GM12878 (cell line): ENCODE measurements around the gene MAP1LC3B. TPM values are rescaled to one million over a fixed set of nuclear protein-coding genes. Genes with fewer than 3 reads are reported as not detected.

Source experiments
- ATAC-seq: fragments of 200-7000 bp; cut with Tn5 transposase; 3 replicates; pipeline ENCODE4 v1.9.1; 2020; ENCODE audit warnings: mild to moderate bottlenecking, moderate library complexity
- BruUV-seq: library from RNA; stranded (reverse); fragments of 400-500 nt; replicated peaks from 2 replicates; lab custom pipeline; 2021; lab: Mats Ljungman, UMichigan
- CTCF ChIA-PET: fragments of 300-600 bp; sonication (Branson Sonifier 250); formaldehyde crosslinking; extraction: SDS; loops from one replicate; lab custom pipeline; 2021; ENCODE audit warnings: inconsistent platforms; lab: Yijun Ruan, JAX
- POLR2A ChIA-PET: fragments of 350-600 bp; formaldehyde crosslinking; extraction: SDS; loops from one replicate; lab custom pipeline; 2021; ENCODE audit warnings: inconsistent platforms; lab: Charles Lee
- RAD21 ChIA-PET: fragments of 300-600 bp; sonication (Branson Sonifier 250); formaldehyde crosslinking; loops from one replicate; lab custom pipeline; 2023; ENCODE audit warnings: antibody characterized with exemption; ENCODE audit not compliant: unreplicated experiment; lab: Charles Lee
- SMC1A ChIA-PET: fragments of 300-600 bp; sonication (Branson Sonifier 250); formaldehyde crosslinking; loops from one replicate; lab custom pipeline; 2023; ENCODE audit not compliant: unreplicated experiment, uncharacterized antibody; lab: Charles Lee
- DNase-seq: peaks from one replicate; pipeline ENCODE4 v3.0.0-alpha.2; 2011; ENCODE audit warnings: low read depth, low spot score
- FAIRE-seq: peaks from 3 replicates; lab custom pipeline; 2011; peaks lifted over from hg19 to GRCh38; lab: Jason Lieb, UNC
- H2AFZ ChIP-seq: 2 replicates; pipeline ENCODE4 v1.6.0; 2011; ENCODE audit warnings: low read depth, low read length, control low read depth; ENCODE audit not compliant: control insufficient read depth
- H3K27ac ChIP-seq: 2 replicates; pipeline ENCODE4 v1.5.1; 2011; ENCODE audit warnings: control low read depth; ENCODE audit not compliant: control insufficient read depth, insufficient read depth
- H3K27me3 ChIP-seq, 2 experiments: replicated peaks in 1 of 2; 2 replicates each; pipeline versions ENCODE4 v1.6.0 to v1.6.1; 2011; ENCODE audit warnings: low read length in 1 of 2; ENCODE audit not compliant: control insufficient read depth in 2 of 2, insufficient read depth in 2 of 2
- H3K36me3 ChIP-seq, 2 experiments: 2 replicates each; pipeline ENCODE4 v1.5.1; 2011; ENCODE audit warnings: low read length in 1 of 2; ENCODE audit not compliant: control insufficient read depth in 2 of 2, insufficient read depth in 2 of 2
- H3K4me1 ChIP-seq: 2 replicates; pipeline ENCODE4 v1.6.1; 2011; ENCODE audit warnings: mild to moderate bottlenecking, low read length, moderate library complexity, mixed read lengths; ENCODE audit not compliant: control insufficient read depth, insufficient read depth
- H3K4me2 ChIP-seq: 2 replicates; pipeline ENCODE4 v1.6.0; 2011; ENCODE audit warnings: control low read depth; ENCODE audit not compliant: control insufficient read depth, insufficient read depth
- H3K4me3 ChIP-seq: fragments of 200-600 bp; sonication (generic); 2 replicates; pipeline ENCODE4 v1.5.1; 2016
- H3K79me2 ChIP-seq: 2 replicates; pipeline ENCODE4 v1.6.0; 2011; ENCODE audit warnings: low read length; ENCODE audit not compliant: control insufficient read depth, insufficient read depth
- H3K9ac ChIP-seq: 2 replicates; pipeline ENCODE4 v1.8.0; 2011; ENCODE audit warnings: low read length, control low read depth, mixed read lengths; ENCODE audit not compliant: control insufficient read depth, insufficient read depth
- H3K9me3 ChIP-seq: replicated peaks from 3 replicates; pipeline ENCODE4 v1.5.1; 2011; ENCODE audit warnings: mild to moderate bottlenecking, low read length; ENCODE audit not compliant: control insufficient read depth, insufficient read depth
- H4K20me1 ChIP-seq: 2 replicates; pipeline ENCODE4 v1.6.0; 2011; ENCODE audit not compliant: control insufficient read depth, insufficient read depth
- ASH2L ChIP-seq: fragments of 300-600, 200-600 bp; sonication (generic); IDR thresholded peaks from 2 replicates; pipeline ENCODE4 v1.6.1; 2017; ENCODE audit warnings: low read depth, mild to moderate bottlenecking, borderline replicate concordance
- LARP7 ChIP-seq: fragments of 450-650 bp; IDR thresholded peaks from 2 replicates; pipeline ENCODE4 v1.6.1; 2017; ENCODE audit warnings: mild to moderate bottlenecking
- MYC ChIP-seq: IDR thresholded peaks from 2 replicates; pipeline ENCODE4 v1.6.1; 2011; ENCODE audit warnings: mild to moderate bottlenecking, low read length, moderate library complexity, inconsistent platforms; ENCODE audit not compliant: insufficient read depth, insufficient replicate concordance, insufficient read length, severe bottlenecking
- NFYB ChIP-seq: IDR thresholded peaks from 2 replicates; pipeline ENCODE4 v1.6.1; 2011; ENCODE audit warnings: low read depth, mild to moderate bottlenecking, low read length, improper control_type of control experiment, moderate library complexity; ENCODE audit not compliant: insufficient read depth
- PBX3 ChIP-seq: IDR thresholded peaks from 2 replicates; pipeline ENCODE4 v1.6.1; 2011; ENCODE audit warnings: mild to moderate bottlenecking, low read depth, low read length, moderate library complexity; ENCODE audit not compliant: insufficient replicate concordance
- RAD51 ChIP-seq: fragments of 450-650 bp; IDR thresholded peaks from 2 replicates; pipeline ENCODE4 v1.6.1; 2016; ENCODE audit warnings: moderate library complexity, mild to moderate bottlenecking, inconsistent platforms
- SP1 ChIP-seq: IDR thresholded peaks from one replicate; pipeline ENCODE4 v1.6.1; 2011; ENCODE audit warnings: low read depth, low read length
- ZSCAN29 ChIP-seq: fragments of 450-650 bp; IDR thresholded peaks from 2 replicates; pipeline ENCODE4 v1.6.1; 2017; ENCODE audit warnings: mild to moderate bottlenecking, moderate library complexity
- WGBS: methylation state at CpG from one replicate; pipeline ENCODE4 v1.1.6; 2016; ENCODE audit warnings: low lambda C conversion rate; ENCODE audit not compliant: insufficient replicate concordance, insufficient coverage; ENCODE audit errors: missing lambda C conversion rate; 5-methylcytosine and 5-hydroxymethylcytosine counted together
- in situ Hi-C: fragments of 300-500 bp; cut with MboI; formaldehyde crosslinking; loops from 9 replicates; pipeline ENCODE4 v1.14.3; 2018; ENCODE audit warnings: mixed read lengths
- intact Hi-C: fragments of 100-400 bp; cut with micrococcal nuclease; formaldehyde crosslinking; loops from one replicate; pipeline ENCODE4 v1.14.2; 2022; ENCODE audit not compliant: unreplicated experiment
- polyA plus RNA-seq, 11 experiments: library from polyadenylated mRNA; depleted of rRNA in 4 of 11; unstranded in 6 of 11; stranded (reverse) in 5 of 11; fragments of >200 nt; fragmentation: Nextera tagmentation in 4 of 11; fragmentation: Illumina TruSeq in 1 of 11; extraction: Ambion mirVana in 4 of 11; extraction: Trizol in 1 of 11; gene quantifications; 1 replicate in 1 of 11; 2 replicates in 10 of 11; pipeline versions ENCODE4 v1.2.1 to v1.2.3, GENCODE V29; 2011 to 2016; ENCODE audit warnings: inconsistent platforms in 2 of 11, missing spikeins in 2 of 11, low read depth in 1 of 11
- total RNA-seq, 4 experiments: library from RNA; depleted of rRNA in 3 of 4; stranded (reverse); fragments of >200 nt in 3 of 4; fragmentation: Illumina TruSeq in 1 of 4; extraction: Trizol in 1 of 4; gene quantifications; 2 replicates each; pipeline versions ENCODE4 v1.2.1 to v1.2.3, GENCODE V29; 2013 to 2021

MAP1LC3B gene
- total and polyA plus RNA-seq, 10 of the 15 experiments (the other 5 are each of a cell fraction or from before 2014, with no cell fraction given) = 6.1 to 42.8 (median 13.7) TPM

- Histone ChIP-seq H3K36me3 (peaks cover 21 to 24% of the 10 kb centered on the region in 2 experiments), H4K20me1 (no peaks in the 10 kb centered on the region), H3K4me3 (no peak overlapping the region), H3K9me3 (no peaks in the 10 kb centered on the region), H3K4me1 (no peaks in the 10 kb centered on the region), H3K27ac (no peak overlapping the region), H3K4me2 (no peak overlapping the region), H3K9ac (no peak overlapping the region), H3K27me3 (no peaks in the 10 kb centered on the region), H2AFZ (no peak overlapping the region), H3K79me2 (no peaks in the 10 kb centered on the region)
- DNase-seq (no peak), FAIRE-seq (no peak), ATAC-seq (no peak)
- SMC1A ChIA-PET = no interaction called here
- TF ChIP-seq LARP7 (no peak), MYC (no peak), ASH2L (no peak), RAD51 (no peak), SP1 (no peak), PBX3 (no peak), ZSCAN29 (no peak)
- CTCF ChIA-PET = interaction anchor here (0.6 to 1.5 kb wide), 2 partner anchors 30 to 306 kb away, joined by 4 read pairs; no protein-coding TSS in a partner anchor
- intact Hi-C loops = no loop called here
- no TSS peak for BruUV-seq
- WGBS = 96% methylated on average over 17 of the region's 17 CpGs
- RAD21 ChIA-PET = no interaction called here
- POLR2A ChIA-PET = no interaction called here
- in situ Hi-C loops = no loop called here
Observed at GRCh38 chr16:87358250-87358649, 33.9 kb upstream of the MAP1LC3B start.

- FAIRE-seq (no peak), DNase-seq (no peak), ATAC-seq (no peak)
- WGBS = 91% methylated on average over 9 of the region's 9 CpGs
- Histone ChIP-seq H3K4me1 (no peaks in the 10 kb centered on the region), H3K36me3 (peaks cover 21 to 24% of the 10 kb centered on the region in 2 experiments), H3K9ac (no peak overlapping the region), H3K4me3 (no peak overlapping the region), H2AFZ (no peak overlapping the region), H4K20me1 (no peaks in the 10 kb centered on the region), H3K79me2 (no peaks in the 10 kb centered on the region), H3K4me2 (no peak overlapping the region), H3K9me3 (no peaks in the 10 kb centered on the region), H3K27ac (no peak overlapping the region), H3K27me3 (no peaks in the 10 kb centered on the region)
- intact Hi-C loops (no loop called here), in situ Hi-C loops (no loop called here)
- TF ChIP-seq NFYB = no peak
- CTCF ChIA-PET = no interaction called here
- POLR2A ChIA-PET = no interaction called here
- SMC1A ChIA-PET = no interaction called here
- no TSS peak for BruUV-seq
- RAD21 ChIA-PET = no interaction called here
Observed at GRCh38 chr16:87358696-87359095, 33.4 kb upstream of the MAP1LC3B start.
